ES-I3 (cell line): Measurements from ENCODE around the gene ALG12.

ENCODE experiments used
- H3K36me3 ChIP-seq: 2 replicates; pipeline ENCODE4 v1.6.1; 2013; ENCODE audit warnings: mild to moderate bottlenecking, low read length, control low read depth, moderate library complexity; ENCODE audit not compliant: insufficient read depth
- H3K4me1 ChIP-seq: 2 replicates; pipeline ENCODE4 v1.6.1; 2013; ENCODE audit warnings: mild to moderate bottlenecking, control low read depth, low read length; ENCODE audit not compliant: insufficient read depth
- H3K9ac ChIP-seq: 2 replicates; pipeline ENCODE4 v1.6.1; 2013; ENCODE audit warnings: low read depth, mild to moderate bottlenecking, low read length, moderate library complexity
- H3K9me3 ChIP-seq: 2 replicates; pipeline ENCODE4 v1.6.1; 2013; ENCODE audit warnings: mild to moderate bottlenecking, low read length, moderate library complexity; ENCODE audit not compliant: control insufficient read depth, insufficient read depth

ALG12 gene

DNA sequence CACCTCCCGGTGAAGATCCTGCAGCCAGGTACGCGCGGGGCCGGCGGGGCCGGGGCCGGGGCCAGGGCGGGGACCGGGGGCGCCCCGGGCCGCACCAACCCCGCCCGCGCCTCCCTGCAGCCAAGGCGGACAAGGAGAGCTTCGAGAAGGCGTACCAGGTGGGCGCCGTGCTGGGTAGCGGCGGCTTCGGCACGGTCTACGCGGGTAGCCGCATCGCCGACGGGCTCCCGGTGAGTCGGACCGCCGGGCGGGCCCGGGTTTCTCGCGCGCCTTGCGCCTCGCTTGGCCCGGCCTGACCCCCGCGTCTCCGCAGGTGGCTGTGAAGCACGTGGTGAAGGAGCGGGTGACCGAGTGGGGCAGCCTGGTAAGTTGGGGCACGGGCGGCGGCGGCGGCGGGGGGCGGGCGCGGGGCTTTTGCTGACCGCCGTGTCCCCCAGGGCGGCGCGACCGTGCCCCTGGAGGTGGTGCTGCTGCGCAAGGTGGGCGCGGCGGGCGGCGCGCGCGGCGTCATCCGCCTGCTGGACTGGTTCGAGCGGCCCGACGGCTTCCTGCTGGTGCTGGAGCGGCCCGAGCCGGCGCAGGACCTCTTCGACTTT is 42.9 kb upstream of the ALG12 start:
- Histone ChIP-seq H3K36me3 (peaks cover 10% of the 10 kb centered on the region), H3K9ac (peak overlapping the region; percentile 64), H3K4me1 (peaks cover 7% of the 10 kb centered on the region; the same call in 1 of the 2 replicates), H3K9me3 (no peaks in the 10 kb centered on the region)

DNA sequence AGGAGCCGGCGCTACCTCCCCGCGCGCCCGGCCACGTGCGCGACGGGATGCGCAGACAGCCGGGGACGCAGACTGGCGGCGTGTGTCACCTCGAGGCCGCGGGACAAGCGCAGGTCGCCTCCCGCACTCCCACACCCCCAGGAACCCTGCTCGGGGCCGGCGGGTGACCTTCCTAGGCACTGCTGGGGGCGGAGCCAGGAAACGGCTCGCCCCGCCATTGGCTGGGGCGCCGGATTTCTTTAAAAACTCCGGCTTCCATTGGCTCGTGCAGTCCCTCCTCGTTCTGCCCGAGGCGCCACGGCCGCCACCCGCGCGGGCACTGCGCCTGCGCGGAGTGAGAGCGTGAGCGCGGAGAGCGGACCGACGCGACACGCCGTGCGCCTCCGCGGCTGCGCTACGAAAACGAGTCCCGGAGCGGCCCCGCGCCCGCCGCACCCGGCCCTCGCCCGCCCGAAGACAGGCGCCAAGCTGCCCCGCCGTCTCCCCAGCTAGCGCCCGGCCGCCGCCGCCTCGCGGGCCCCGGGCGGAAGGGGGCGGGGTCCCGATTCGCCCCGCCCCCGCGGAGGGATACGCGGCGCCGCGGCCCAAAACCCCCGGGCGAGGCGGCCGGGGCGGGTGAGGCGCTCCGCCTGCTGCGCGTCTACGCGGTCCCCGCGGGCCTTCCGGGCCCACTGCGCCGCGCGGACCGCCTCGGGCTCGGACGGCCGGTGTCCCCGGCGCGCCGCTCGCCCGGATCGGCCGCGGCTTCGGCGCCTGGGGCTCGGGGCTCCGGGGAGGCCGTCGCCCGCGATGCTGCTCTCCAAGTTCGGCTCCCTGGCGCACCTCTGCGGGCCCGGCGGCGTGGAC is 42.1 kb upstream of the ALG12 start, which contains the start of gene PIM3:
Gene PIM3, plus strand, starts transcription at position 614 of the 846 bp plus-strand sequence. Its CDS starts 176 bp downstream, at position 790.
- no peaks in the 10 kb centered on the region for H3K9me3 ChIP-seq
- H3K36me3 ChIP-seq = peaks cover 10% of the 10 kb centered on the region
- peaks cover 7% of the 10 kb centered on the region; the same call in 1 of the 2 replicates for H3K4me1 ChIP-seq

DNA sequence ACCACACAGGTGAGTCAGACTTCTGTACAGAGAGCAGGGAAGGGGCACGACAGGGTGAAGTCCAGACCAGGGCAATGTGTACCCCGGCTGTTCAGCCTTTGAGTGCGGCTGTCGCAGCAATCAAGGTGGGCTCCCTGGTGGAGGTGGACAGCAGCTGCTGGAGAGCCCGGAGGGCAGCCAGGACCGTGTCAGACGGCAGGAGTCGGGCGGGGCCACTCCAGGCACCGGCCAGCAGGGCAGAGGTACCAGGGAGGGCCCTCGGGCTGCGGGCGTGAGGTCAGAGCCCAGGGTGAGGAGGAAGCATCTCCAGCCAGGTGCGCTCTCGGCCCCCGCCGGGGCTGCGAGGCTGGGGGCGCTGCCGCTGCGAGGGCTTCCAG is 41.5 kb upstream of the ALG12 start:
- peaks cover 10% of the 10 kb centered on the region for H3K36me3 ChIP-seq
- H3K9me3 ChIP-seq = no peaks in the 10 kb centered on the region
- peak overlapping the region; percentile 64 for H3K9ac ChIP-seq
- peaks cover 7% of the 10 kb centered on the region; the same call in 1 of the 2 replicates for H3K4me1 ChIP-seq

More for the DNA sequence above, 42.1 kb upstream of the ALG12 start, which contains the start of gene PIM3:
- H3K9ac ChIP-seq = peak within 1 kb of the TSS; percentile 64

DNA sequence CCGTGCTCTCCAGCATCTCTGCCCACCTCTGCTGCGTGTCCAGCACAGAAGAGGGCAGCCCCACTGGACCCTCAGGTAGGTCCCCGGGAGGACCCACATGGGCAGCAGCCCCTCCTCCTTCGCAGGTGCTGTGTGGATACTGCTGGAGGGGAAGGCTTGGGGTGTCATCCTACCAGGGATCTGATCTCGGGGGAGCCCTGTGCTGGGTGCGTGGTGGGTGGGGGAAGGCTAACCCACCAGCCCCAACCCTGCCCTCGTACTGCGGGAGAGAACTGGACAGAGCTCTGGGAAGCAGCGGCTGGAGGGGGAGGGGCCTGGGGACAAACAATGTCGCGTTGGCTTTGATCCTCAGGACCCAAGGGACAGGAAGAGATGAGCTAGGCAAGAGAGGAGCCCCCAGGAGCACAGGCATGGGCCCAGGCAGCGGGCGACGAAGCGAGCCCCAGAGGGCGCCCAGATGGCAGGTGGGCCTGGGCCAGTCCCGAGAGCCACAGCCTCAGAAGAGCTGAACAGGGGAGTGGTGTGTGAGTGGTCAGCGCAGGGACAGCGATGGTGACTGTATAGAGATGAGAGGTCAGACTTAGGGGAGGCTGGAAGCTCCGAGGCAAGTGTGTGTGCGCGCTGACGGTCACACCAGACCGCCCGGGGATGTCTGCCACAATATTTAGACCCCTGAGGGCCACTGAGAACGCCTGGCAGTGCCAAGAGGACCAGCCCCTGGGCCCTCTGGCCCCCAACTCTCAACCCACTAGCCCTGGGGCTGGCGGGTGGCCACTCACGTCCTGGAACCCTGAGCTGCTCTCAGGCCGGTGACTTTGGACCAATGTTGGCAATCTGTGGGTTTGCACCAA is 40.9 kb upstream of the ALG12 start:
- Histone ChIP-seq H3K9ac (peak overlapping the region; percentile 64; the same call in 1 of the 2 replicates), H3K36me3 (peaks cover 10% of the 10 kb centered on the region), H3K9me3 (no peaks in the 10 kb centered on the region), H3K4me1 (peaks cover 7% of the 10 kb centered on the region; the same call in 1 of the 2 replicates)

DNA sequence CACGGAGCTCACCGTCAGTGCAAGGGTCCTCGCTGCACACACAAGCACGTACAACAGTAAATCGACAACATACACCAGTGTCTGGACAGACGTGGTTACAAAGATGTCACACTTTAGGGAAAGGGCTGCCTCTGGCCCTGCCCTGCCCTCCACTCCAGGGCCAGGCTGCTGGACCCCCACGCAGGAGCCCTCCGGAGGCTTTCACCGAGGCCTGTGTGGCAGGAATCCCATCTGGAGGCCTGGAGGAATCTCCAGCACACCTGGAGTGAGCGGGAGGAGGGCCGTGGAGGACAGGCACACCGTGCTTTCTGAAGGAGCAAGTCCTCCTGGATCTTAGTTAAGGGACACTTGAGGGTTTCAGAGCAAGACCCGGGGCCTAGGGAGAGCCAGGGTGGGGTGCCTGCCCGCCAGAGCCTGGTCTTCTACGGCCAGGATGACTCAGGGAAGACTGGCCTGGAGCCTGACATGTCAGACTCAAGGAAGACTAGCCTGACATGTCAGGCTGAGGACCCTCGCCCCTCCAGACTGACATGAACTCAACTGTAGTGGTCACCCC is 40.2 kb upstream of the ALG12 start:
- Histone ChIP-seq H3K9ac (no peak overlapping the region), H3K4me1 (peaks cover 7% of the 10 kb centered on the region; the same call in 1 of the 2 replicates), H3K9me3 (no peaks in the 10 kb centered on the region)

DNA sequence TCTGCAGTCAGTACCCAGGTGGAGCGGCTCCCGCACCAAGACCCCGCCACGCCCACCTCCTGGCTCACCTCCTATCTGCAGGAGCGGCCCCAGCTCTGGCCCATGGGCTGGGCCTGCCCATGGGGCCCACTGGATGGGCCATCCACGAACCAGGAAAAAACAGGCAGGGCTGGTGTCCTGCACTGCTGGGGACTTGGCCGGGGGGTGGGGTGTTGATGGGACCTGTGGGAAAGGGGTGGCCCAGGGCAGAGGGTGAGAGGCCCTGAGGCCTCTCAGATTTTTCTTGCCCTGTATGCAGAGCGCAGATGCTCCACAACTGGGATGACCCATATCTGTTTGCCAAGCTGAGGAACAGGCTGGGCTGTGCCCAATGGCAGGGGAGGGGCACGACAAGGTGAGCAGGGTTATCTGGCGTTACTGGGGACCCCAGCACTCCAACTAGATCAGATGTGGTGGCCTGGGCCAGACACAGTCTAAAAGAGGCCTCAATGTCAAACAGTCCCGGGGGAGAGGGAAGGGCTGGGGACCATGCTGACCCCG is 39.7 kb upstream of the ALG12 start:
- H3K4me1 ChIP-seq = peaks cover 5% of the 10 kb centered on the region; the same call in 1 of the 2 replicates
- peaks cover 2% of the 10 kb centered on the region for H3K36me3 ChIP-seq
- no peaks in the 10 kb centered on the region for H3K9me3 ChIP-seq
- no peak overlapping the region for H3K9ac ChIP-seq

More for the DNA sequence above, 40.2 kb upstream of the ALG12 start:
- peaks cover 6% of the 10 kb centered on the region for H3K36me3 ChIP-seq

DNA sequence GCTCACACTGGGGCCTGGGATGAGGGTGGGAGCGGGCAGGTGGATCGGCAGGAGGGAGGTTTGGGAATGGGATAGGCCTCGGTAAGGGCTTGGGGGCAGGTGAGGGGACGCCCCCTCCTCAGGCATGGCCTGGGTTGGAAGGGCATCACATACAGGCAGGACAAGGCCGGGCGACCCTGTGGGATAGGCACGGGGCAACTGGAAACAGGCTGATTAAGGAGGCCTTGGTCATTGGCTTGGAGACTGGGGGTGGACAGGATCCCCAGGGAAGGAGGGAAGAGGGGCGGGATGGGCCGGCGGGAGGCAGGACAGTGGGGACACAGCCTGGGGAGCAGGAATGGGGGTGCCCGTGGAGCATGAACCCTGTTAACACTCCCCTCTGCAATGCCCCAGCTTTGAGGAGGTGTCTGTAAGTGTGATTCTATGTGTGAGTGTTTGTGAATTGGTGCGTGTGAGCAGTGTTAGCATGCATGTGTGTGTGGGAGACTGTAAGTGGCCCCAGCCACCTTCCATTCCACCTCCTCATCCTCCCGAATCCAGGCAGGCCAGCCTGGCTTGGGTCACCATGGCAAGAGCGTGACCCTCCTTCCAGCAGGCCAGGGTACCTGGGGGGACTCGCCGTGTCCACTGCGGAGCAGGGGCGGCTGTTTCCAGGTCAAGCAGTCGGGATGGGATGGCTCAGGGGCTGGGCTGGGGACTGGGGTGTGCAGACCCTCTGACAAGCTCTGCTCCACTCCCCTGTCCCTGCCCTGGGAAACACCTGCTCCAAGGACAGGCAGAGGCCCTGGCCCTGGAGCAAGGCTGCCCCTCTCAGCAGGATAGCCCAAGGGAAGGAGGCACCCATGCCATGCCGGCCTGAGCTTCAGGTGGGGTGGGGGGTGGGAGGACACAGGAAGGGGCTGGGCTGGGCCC is 38.9 kb upstream of the ALG12 start:
- H3K9me3 ChIP-seq = no peaks in the 10 kb centered on the region
- no peak overlapping the region for H3K9ac ChIP-seq
- H3K36me3 ChIP-seq = no peaks in the 10 kb centered on the region
- peaks cover 4% of the 10 kb centered on the region; the same call in 1 of the 2 replicates for H3K4me1 ChIP-seq

DNA sequence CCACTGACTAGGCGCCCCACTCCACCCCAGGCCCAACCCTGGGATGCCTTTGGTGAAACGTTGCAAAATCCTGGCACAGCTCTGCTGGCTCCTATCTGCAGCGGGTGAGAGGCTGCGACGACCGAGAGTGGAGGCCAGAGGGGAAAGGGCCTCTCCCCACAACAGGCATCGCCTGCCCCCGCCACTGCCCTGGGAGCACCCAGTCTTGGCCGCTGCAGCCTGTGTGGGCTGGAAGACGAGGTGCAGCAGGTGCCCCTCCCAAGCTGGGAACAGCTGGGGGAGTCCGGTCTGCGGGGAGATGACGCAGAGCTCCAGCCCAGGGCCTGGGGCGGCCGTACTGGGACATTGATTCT is 38.2 kb upstream of the ALG12 start:
- peaks cover 12% of the 10 kb centered on the region; the same call in 1 of the 2 replicates for H3K4me1 ChIP-seq
- no peaks in the 10 kb centered on the region for H3K36me3 ChIP-seq
- H3K9me3 ChIP-seq = no peaks in the 10 kb centered on the region
- H3K9ac ChIP-seq = no peak overlapping the region

DNA sequence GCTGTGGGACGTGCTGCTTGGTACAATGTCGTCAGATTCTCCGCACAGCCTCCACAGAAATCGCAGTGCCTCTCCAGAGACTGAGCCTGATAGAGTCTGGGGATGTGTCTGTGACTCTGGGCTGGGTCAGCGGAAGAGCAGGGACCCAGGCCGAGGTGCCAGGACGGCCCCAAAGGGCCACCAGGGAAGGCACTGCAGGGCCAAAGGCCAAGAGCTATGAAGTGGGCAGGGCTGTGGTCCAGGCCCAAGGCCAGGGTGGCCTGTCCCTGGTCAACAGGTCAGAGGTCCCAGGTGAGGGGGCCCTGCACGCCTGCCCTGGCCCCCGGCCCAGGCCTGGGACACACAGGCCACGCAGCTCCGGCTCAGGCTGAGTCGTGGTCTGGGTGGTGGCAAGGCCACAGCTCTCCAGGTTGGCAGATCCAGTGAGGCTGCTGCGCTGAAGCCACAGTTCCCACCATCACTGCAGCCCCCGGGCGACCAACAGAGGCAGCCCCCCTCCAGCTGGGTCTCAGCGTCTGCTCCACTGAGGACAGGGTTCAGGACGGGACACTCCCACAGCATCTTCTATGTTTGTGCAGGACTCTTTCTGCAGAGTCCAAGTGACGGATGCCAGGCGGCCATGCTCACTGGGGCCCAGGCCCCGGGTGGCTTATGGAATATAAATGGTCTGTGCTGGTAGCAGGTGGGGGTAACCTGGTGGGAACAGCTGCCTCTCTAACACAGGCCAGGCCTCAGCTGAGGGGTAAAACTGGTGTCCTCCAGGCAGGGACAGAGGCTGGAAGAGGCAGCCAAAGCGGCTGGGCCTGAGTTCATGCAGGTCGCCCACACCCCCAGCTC is 37.6 kb upstream of the ALG12 start:
- Histone ChIP-seq H3K9me3 (no peaks in the 10 kb centered on the region), H3K36me3 (no peaks in the 10 kb centered on the region), H3K4me1 (peaks cover 18% of the 10 kb centered on the region; the same call in 1 of the 2 replicates), H3K9ac (no peak overlapping the region)

DNA sequence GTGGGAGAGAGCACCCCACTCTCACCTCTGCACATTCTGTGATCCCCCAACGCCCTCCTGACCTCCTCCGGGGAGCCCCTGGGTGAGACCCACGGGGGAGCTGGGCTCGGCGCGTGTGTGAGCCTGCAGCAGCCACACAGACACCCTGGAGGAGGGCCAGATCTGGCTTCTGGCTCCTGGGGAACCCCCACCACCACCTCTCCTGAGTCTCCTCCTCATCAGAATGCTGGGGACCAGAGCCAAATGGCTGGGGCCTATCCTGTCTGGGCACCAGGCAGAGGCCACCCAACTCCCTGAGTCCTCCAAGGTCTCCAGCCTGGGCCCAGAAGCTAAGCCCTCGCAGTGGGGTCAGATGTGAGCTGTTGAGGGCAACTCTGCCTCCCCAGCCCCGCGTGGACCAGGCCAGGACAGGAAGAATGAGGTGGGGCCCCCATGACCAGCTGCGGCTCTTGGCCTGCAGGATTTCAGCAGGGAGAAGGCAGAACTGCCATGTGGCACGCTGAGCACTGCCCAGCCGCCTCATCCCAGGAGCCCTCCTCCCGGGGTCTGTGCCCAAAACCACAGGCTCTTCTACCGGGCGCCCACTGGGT is 36.8 kb upstream of the ALG12 start:
- Histone ChIP-seq H3K9me3 (no peaks in the 10 kb centered on the region), H3K4me1 (peaks cover 20% of the 10 kb centered on the region; the same call in 1 of the 2 replicates), H3K9ac (no peak overlapping the region), H3K36me3 (no peaks in the 10 kb centered on the region)

DNA sequence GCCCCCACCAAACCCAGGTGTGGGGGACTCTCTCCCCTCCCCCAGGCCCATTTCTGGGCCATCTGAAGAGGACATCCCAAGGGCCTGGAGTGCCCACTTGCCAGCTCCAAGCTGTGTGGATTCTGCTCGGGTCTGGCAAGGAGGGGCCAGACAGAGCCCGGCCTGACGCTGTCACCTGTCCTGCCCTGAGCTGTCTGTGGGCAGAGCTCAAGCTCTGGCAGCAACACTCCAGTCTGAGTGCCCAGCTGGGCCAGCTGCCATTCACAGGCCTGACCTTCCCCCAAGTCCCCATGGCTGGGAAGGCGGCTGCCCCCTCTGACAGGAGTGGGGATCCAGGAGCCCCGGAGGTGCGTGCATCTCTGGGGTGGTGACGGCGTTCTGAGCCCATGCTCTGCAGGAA is 36.1 kb upstream of the ALG12 start:
- Histone ChIP-seq H3K36me3 (no peaks in the 10 kb centered on the region), H3K4me1 (peaks cover 20% of the 10 kb centered on the region; the same call in 1 of the 2 replicates), H3K9ac (no peak overlapping the region), H3K9me3 (no peaks in the 10 kb centered on the region)
